ENCODE results near the gene GLIS2. TPM values are rescaled to one million over a fixed set of nuclear protein-coding genes. Genes with fewer than 3 reads are reported as not detected.

Gene GLIS2
- total and polyA plus RNA-seq, 4 donors = 0.68 to 1.4 (median 1.1) TPM

GRCh38 chr16:4313563-4314531 lies 2.0 kb upstream of the GLIS2 start:
- TF ChIP-seq MAX (IDR thresholded peaks at IDR 0.05) = no peak
- TF ChIP-seq EGR1 (IDR thresholded peaks at IDR 0.05; ENCODE audit: low read depth in 2 of 2) = no peak
- no peak for TF ChIP-seq TAF1 (conservative IDR thresholded peaks at IDR 0.05)
- TF ChIP-seq RAD21 (IDR thresholded peaks at IDR 0.05) = peak; percentile 18 to 71
- peak; percentile 56 for TF ChIP-seq CTCF (IDR thresholded peaks at IDR 0.05; ENCODE audit: low read depth, low read length, missing input control)
- TF ChIP-seq RXRA (IDR thresholded peaks at IDR 0.05) = peak; percentile 59 to 85
- no peak for TF ChIP-seq ZBTB33 (IDR thresholded peaks at IDR 0.05)
- no peak for TF ChIP-seq JUND (IDR thresholded peaks at IDR 0.05)
- no peak for TF ChIP-seq FOXA2 (IDR thresholded peaks at IDR 0.05)
- TF ChIP-seq YY1 (IDR thresholded peaks at IDR 0.05) = no peak
- no peak for TF ChIP-seq FOXA1 (IDR thresholded peaks at IDR 0.05)
- peak in 1 of 2 donors; percentile 53 for TF ChIP-seq HNF4A (conservative IDR thresholded peaks at IDR 0.05)
- peak; percentile 84 for TF ChIP-seq SP1 (IDR thresholded peaks at IDR 0.05)
- TF ChIP-seq GABPA (IDR thresholded peaks at IDR 0.05 in 1 of 2, conservative IDR thresholded peaks at IDR 0.05 in 1 of 2) = no peak
- WGBS = 12% methylated on average over 43 of the region's 43 CpGs
- Histone ChIP-seq H3K36me3 (ENCODE audit: control insufficient read depth in 4 of 4, insufficient read depth in 3 of 4, low read depth in 1 of 4, low read length in 3 of 4) (no peaks in the 10 kb centered on the region), H3K27ac (ENCODE audit: low read depth in 1 of 2, low read length in 2 of 2) (peak overlapping the region; percentile 4 to 76), H3K9ac (ENCODE audit: low read depth in 1 of 2, low read length in 2 of 2) (no peak overlapping the region), H3K9me3 (ENCODE audit: control insufficient read depth in 4 of 4, low read length in 3 of 4) (no peaks in the 10 kb centered on the region), H3K4me1 (ENCODE audit: control insufficient read depth in 4 of 4, insufficient read depth in 4 of 4, low read length in 3 of 4) (peaks cover 10 to 34% (median 25%) of the 10 kb centered on the region in 4 donors), H3K4me3 (ENCODE audit: low read depth in 1 of 3, low read length in 3 of 3) (no peak overlapping the region), H3K27me3 (ENCODE audit: control insufficient read depth in 4 of 4, insufficient read depth in 4 of 4, low read length in 3 of 4) (peaks cover 0 to 4% (median 0%) of the 10 kb centered on the region in 4 donors)
- peak; percentile 77 for DNase-seq (ENCODE audit: low spot score)

GRCh38 chr16:4314532-4315185 lies 1.2 kb upstream of the GLIS2 start:
- Histone ChIP-seq H3K4me1 (ENCODE audit: control insufficient read depth in 4 of 4, insufficient read depth in 4 of 4, low read length in 3 of 4) (peaks cover 10 to 34% (median 25%) of the 10 kb centered on the region in 4 donors), H3K27me3 (ENCODE audit: control insufficient read depth in 4 of 4, insufficient read depth in 4 of 4, low read length in 3 of 4) (peaks cover 0 to 4% (median 0%) of the 10 kb centered on the region in 4 donors), H3K27ac (ENCODE audit: low read depth in 1 of 2, low read length in 2 of 2) (peak overlapping the region; percentile 76 to 79), H3K4me3 (ENCODE audit: low read depth in 1 of 3, low read length in 3 of 3) (peak overlapping the region in 2 of 3 donors; percentile 43 to 61), H3K9ac (ENCODE audit: low read depth in 1 of 2, low read length in 2 of 2) (peak overlapping the region in 1 of 2 donors; percentile 37), H3K9me3 (ENCODE audit: control insufficient read depth in 4 of 4, low read length in 3 of 4) (no peaks in the 10 kb centered on the region), H3K36me3 (ENCODE audit: control insufficient read depth in 4 of 4, insufficient read depth in 3 of 4, low read depth in 1 of 4, low read length in 3 of 4) (no peaks in the 10 kb centered on the region)
- TF ChIP-seq ATF3 (IDR thresholded peaks at IDR 0.05) (no peak), REST (IDR thresholded peaks at IDR 0.05) (no peak), FOXA1 (IDR thresholded peaks at IDR 0.05) (no peak), RAD21 (IDR thresholded peaks at IDR 0.05) (no peak)
- WGBS = 4% methylated on average over 33 of the region's 33 CpGs
- no peak for DNase-seq (ENCODE audit: low spot score)

Data from liver (tissue), 9 donors.